GM12865 (cell line): ENCODE measurements around the gene GNB4.
A peak's percentile ranks its signal among the peaks of the same experiment; 100 is the strongest.

Source experiments
- DNase-seq: peaks from one replicate; pipeline ENCODE4 v3.0.0; 2010; ENCODE audit warnings: low read depth
- H3K4me3 ChIP-seq: 2 replicates; pipeline ENCODE4 v1.5.1; 2011; ENCODE audit warnings: mild to moderate bottlenecking, low read depth, low read length, control low read depth
- TF ChIP-seq, protein P1 (sequence below): IDR thresholded peaks from 2 replicates; pipeline ENCODE4 v1.5.1; 2011; ENCODE audit warnings: low read length, control low read depth, low read depth, inconsistent platforms; ENCODE audit not compliant: insufficient read depth; ENCODE audit errors: missing control alignments

The GNB4 gene

DNA sequence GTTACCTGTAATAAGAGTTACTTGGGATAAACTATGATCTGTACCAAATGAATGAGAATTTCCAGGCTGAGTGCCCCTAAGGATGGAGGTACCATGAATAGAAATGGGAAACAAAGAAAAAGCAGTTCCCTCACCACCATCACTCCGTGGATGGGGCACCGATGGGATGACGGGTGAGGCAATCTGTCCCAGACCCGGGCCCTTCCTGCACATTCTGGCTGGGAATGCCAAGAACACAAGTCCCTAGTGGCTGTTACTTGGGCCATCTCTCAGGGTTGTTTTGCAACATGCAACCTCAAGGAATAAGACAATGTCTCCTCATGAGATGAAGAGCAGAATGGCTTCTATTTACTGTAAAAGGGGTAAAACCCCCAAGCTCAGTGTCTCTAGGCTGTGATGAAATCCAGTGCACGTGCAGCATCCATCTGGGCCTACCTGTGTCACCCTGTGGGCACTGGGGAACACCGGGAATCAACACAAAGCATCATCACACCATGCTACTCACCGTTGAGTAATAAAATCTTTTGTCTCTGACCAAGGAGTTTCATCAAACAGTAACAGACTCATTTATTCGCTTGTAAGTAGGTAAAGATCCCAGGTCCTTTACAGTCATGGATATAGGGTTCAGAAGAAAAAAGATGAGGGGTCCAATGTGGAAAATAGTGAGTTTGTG, 22.3 kb downstream of the GNB4 start:
- DNase-seq: no peak
- TF ChIP-seq, protein P1, sequence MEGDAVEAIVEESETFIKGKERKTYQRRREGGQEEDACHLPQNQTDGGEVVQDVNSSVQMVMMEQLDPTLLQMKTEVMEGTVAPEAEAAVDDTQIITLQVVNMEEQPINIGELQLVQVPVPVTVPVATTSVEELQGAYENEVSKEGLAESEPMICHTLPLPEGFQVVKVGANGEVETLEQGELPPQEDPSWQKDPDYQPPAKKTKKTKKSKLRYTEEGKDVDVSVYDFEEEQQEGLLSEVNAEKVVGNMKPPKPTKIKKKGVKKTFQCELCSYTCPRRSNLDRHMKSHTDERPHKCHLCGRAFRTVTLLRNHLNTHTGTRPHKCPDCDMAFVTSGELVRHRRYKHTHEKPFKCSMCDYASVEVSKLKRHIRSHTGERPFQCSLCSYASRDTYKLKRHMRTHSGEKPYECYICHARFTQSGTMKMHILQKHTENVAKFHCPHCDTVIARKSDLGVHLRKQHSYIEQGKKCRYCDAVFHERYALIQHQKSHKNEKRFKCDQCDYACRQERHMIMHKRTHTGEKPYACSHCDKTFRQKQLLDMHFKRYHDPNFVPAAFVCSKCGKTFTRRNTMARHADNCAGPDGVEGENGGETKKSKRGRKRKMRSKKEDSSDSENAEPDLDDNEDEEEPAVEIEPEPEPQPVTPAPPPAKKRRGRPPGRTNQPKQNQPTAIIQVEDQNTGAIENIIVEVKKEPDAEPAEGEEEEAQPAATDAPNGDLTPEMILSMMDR: no peak
- H3K4me3 ChIP-seq: no peak overlapping the region

DNA sequence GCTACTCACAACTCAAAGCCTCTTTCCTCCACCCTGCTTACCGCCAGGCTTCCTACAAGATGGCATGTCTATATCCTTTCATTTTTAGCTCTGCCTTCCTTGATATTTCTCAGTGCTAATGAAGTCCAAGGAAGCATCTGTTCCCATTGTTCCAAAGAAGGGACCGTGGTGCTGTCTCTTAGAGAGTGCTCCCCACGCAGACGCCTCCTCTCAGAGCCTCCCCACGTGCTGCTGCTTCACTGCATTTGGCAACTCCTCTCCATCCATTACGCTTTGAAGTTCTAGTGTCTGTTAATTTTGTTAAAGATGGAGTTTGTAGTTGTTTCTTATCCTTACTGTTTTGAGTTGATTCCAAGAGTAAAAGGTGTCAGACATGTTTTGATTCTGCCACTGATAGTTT, 26.2 kb downstream of the GNB4 start:
- DNase-seq: no peak
- TF ChIP-seq, protein P1: no peak
- H3K4me3 ChIP-seq: no peak overlapping the region

DNA sequence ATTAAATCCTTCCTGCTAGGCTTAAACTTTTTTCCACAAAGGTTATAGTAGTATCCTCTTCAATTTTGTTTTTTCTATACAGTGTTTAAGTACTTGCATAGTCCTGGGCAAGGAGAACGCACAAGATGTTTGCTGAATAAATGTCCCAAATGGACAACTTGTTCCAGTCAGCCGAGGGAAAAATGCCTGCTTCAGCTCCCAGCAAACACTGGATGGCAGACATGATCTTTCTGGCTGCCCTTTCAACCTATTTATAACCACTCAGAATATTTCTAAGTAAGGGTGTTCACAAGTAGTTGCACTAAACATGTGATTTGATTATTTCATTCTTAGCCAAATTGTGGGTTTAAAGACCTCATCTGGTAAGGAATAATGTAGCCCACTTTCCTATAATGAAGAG, 29.8 kb downstream of the GNB4 start:
- DNase-seq: peak; percentile 25
- TF ChIP-seq, protein P1: peak; percentile 16
- no peak overlapping the region for H3K4me3 ChIP-seq

DNA sequence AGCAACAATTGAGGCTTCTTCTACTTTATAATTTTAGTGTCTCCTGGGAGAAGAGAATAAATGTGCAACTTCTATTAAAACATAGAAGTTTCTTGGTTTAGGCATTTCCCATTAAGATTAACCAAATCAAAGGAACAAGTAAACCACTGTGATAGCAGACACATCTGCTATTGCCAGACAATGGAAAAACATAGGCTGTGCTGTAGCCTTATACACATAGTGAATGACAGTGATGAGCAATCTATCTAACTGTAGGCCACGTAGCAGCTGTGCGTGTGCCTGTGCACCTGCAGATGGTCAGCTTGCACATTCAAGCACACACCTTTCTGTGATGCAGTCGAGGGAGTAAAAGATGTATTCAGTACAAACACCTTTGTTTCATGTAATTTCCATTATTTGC, 32.7 kb downstream of the GNB4 start:
- no peak for DNase-seq
- TF ChIP-seq, protein P1: no peak
- no peak overlapping the region for H3K4me3 ChIP-seq

DNA sequence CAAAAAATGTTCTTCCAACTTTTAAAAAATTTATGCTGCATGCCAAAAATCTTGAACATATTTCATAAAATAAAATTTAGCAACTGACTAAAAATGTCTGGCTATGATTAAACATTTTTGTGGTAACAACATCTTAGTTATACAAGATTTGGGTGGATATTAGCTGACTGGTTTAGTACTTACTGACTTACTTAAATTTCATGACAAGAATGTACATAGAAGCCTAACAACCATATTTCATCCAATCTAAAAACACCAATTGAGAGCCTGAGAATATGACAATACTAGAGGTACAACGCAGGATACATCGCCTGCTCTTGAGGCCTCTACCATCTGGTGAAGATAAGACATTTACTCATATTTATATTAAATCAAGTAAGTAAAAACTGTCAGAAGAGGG, 34.6 kb downstream of the GNB4 start:
- no peak for DNase-seq
- H3K4me3 ChIP-seq: no peak overlapping the region

DNA sequence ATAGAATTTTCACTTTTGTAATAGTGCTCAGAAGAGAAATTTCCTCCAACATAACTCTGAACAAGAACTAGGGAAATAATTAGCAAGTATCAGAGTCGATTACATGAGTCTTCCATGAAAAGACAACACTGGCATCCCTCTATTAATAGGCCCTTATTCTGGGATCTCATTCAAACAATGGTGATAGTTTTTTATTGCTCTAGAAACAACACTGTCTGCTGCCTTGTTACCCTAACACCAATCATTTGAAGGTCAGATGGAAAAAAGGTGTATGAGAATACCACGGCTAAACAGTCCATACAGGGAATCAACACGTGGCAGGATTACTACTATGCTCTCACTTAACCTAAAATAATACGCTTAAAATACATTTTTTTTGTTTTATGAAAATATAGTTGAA, 35.9 kb downstream of the GNB4 start:
- DNase-seq: no peak
- H3K4me3 ChIP-seq: no peak overlapping the region
- TF ChIP-seq, protein P1: no peak

More for the DNA sequence above, 34.6 kb downstream of the GNB4 start:
- TF ChIP-seq, protein P1: no peak

DNA sequence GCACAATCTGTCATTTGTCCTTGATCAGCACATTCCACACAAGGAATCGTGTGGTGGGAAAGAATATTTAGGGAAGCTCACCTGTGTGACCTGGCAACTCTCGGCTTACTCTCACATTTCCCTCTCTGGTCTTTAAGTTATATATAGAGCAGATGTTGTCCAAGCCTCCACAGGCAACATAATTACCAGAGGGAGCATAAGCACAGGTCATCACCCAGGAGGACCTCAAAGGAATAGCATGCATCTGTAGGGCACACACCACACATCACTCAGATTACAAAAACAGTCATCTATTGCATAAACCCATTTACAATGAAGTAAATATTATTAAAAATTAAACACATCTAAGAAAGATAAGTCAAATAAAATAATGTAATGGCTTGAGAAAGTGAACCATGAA, 36.5 kb downstream of the GNB4 start:
- TF ChIP-seq, protein P1: no peak
- no peak overlapping the region for H3K4me3 ChIP-seq
- DNase-seq: no peak
